Esophagus muscularis mucosa (tissue), 4 donors: ENCODE data around the gene NUP88. TPM values are rescaled to one million over a fixed set of nuclear protein-coding genes. Genes with fewer than 3 reads are reported as not detected.

Source experiments
- DNase-seq: peaks from one replicate; pipeline ENCODE4 v3.0.0-alpha.2; 2017; ENCODE audit errors: extremely low spot score
- H3K27ac ChIP-seq, 4 donors: fragments of 200-600 bp; sonication (generic); replicated peaks in 1 of 4; 1 replicate in 3 of 4; 2 replicates in 1 of 4; pipeline ENCODE4 v1.5.1; 2016 to 2019; ENCODE audit warnings: mild to moderate bottlenecking in 1 of 4
- H3K27me3 ChIP-seq, 4 donors: fragments of 200-600 bp; sonication (generic); one replicate each; pipeline versions ENCODE4 v1.5.1 to v1.6.0; 2016 to 2019
- H3K36me3 ChIP-seq, 4 donors: fragments of 200-600 bp; sonication (generic); one replicate each; pipeline ENCODE4 v1.5.1; 2016 to 2019
- H3K4me1 ChIP-seq, 4 donors: fragments of 200-600 bp; sonication (generic); one replicate each; pipeline ENCODE4 v1.5.1; 2016 to 2019
- H3K4me3 ChIP-seq, 4 donors: fragments of 200-600 bp; sonication (generic); 1 replicate in 2 of 4; 2 replicates in 2 of 4; pipeline ENCODE4 v1.5.1; 2016 to 2019; ENCODE audit warnings: mild to moderate bottlenecking in 4 of 4, moderate library complexity in 1 of 4
- H3K9me3 ChIP-seq, 4 donors: fragments of 200-600 bp; sonication (generic); 1 replicate in 3 of 4; 2 replicates in 1 of 4; pipeline ENCODE4 v1.5.1; 2016 to 2019
- CTCF ChIP-seq, 3 experiments: fragments of 200-600 bp in 2 of 3; fragments of 450-650 bp in 1 of 3; sonication (generic) in 2 of 3; IDR thresholded peaks; one replicate each; pipeline ENCODE4 v1.5.1; 2017 to 2019; ENCODE audit warnings: antibody characterized with exemption in 3 of 3, mild to moderate bottlenecking in 2 of 3, moderate library complexity in 1 of 3
- EP300 ChIP-seq: sonication (generic); formaldehyde crosslinking; IDR thresholded peaks from one replicate; pipeline ENCODE4 v1.6.1; 2017; ENCODE audit warnings: antibody characterized with exemption
- POLR2A ChIP-seq: fragments of 450-650 bp; IDR thresholded peaks from one replicate; pipeline ENCODE4 v1.6.1; 2017; ENCODE audit warnings: antibody characterized with exemption, moderate library complexity, mild to moderate bottlenecking, low read depth
- POLR2AphosphoS5 ChIP-seq, 2 donors: sonication (generic); formaldehyde crosslinking; IDR thresholded peaks; one replicate each; pipeline ENCODE4 v1.6.1; 2017; ENCODE audit warnings: antibody characterized with exemption in 2 of 2
- WGBS: methylation state at CpG from one replicate; pipeline ENCODE4 v1.1.5; 2018; 5-methylcytosine and 5-hydroxymethylcytosine counted together
- intact Hi-C: fragments of 100-400 bp; cut with DNase I; formaldehyde crosslinking; loops from one replicate; pipeline ENCODE4 v1.15.1; 2023
- total RNA-seq, 4 donors: library from RNA; depleted of rRNA; stranded (reverse); fragments of >200 nt; gene quantifications; one replicate each; pipeline versions ENCODE4 v1.1.0 to v1.2.1, GENCODE V29; 2016

NUP88 gene
- total RNA-seq, 4 donors from 2014 or later = 50.7 to 67.6 (median 61.2) TPM

GRCh38 chr17:5344914-5345313, 74.5 kb downstream of the NUP88 start:
- no peak overlapping the region for H3K27ac ChIP-seq
- H3K27me3 ChIP-seq = no peaks in the 10 kb centered on the region
- H3K9me3 ChIP-seq = no peaks in the 10 kb centered on the region
- no peak for DNase-seq
- peaks cover 18 to 73% (median 40%) of the 10 kb centered on the region in 4 donors for H3K36me3 ChIP-seq
- no peak overlapping the region for H3K4me3 ChIP-seq
- intact Hi-C loops = no loop called here
- 91% methylated on average over 9 of the region's 9 CpGs for WGBS
- H3K4me1 ChIP-seq = no peaks in the 10 kb centered on the region
- TF ChIP-seq POLR2A (no peak), POLR2AphosphoS5 (IDR thresholded peaks at IDR 0.05) (no peak), EP300 (no peak), CTCF (IDR thresholded peaks at IDR 0.05) (no peak)

Other genes starting within 250 kb of the NUP88 start
- 10 to 100 TPM in 2 of 4 donors, 1 to 10 TPM in 2; 7.5 to 13.3 (median 9.6) TPM for gene ZNF594, start 227.8 kb downstream of the NUP88 start, total RNA-seq
- 1 to 10 TPM in 3 of 4 donors, under 1 TPM in 1; 0.42 to 4.0 (median 1.3) TPM for gene SCIMP, start 184.8 kb downstream of the NUP88 start, total RNA-seq
- 10 to 100 TPM; 39.5 to 49.7 (median 43.1) TPM for gene RABEP1, start 137.4 kb downstream of the NUP88 start, total RNA-seq
- 10 to 100 TPM; 25.7 to 37.0 (median 32.0) TPM for gene RPAIN, start 520 bp upstream of the NUP88 start, total RNA-seq
- 100 to 1,000 TPM in 1 of 4 donors, 10 to 100 TPM in 3; 92.9 to 124 (median 95.5) TPM for gene C1QBP, start 19.5 kb upstream of the NUP88 start, total RNA-seq
- 10 to 100 TPM in 1 of 4 donors, 1 to 10 TPM in 3; 9.1 to 10.9 (median 9.7) TPM for gene DHX33, start 49.3 kb upstream of the NUP88 start, total RNA-seq
- 10 to 100 TPM; 17.4 to 32.4 (median 23.3) TPM for gene DERL2, start 66.5 kb upstream of the NUP88 start, total RNA-seq
- 10 to 100 TPM in 3 of 4 donors, 1 to 10 TPM in 1; 8.8 to 18.9 (median 14.6) TPM for gene MIS12, start 66.9 kb upstream of the NUP88 start, total RNA-seq
- 10 to 100 TPM; 15.4 to 19.5 (median 18.0) TPM for gene NLRP1, start 164.8 kb upstream of the NUP88 start, total RNA-seq